T-helper 2 cell treated with Interferon-gamma antibody and Interleukin-4, amounts not matched to agents 5 μg/mL and 100 μg/mL, for 36 hours (primary cell): ENCODE results near the gene AGAP1.
"Not testable (repeated sequence)": the region's sequence is repeated elsewhere in the genome, so short reads cannot be mapped to it uniquely, and the experiment has no call there.

Experiments used
- DNase-seq: peaks from one replicate; pipeline ENCODE4 v3.0.0; 2021; ENCODE audit warnings: low spot score
- H3K27ac Mint-ChIP-seq: one replicate; pipeline ENCODE4 v1.8.0; 2021; ENCODE audit warnings: mild to moderate bottlenecking, mixed read lengths
- H3K27me3 Mint-ChIP-seq: one replicate; pipeline ENCODE4 v1.8.0; 2021; ENCODE audit warnings: low read depth, mixed read lengths
- H3K36me3 Mint-ChIP-seq: one replicate; pipeline ENCODE4 v1.8.0; 2021; ENCODE audit warnings: low read depth, mixed read lengths
- H3K4me1 Mint-ChIP-seq: one replicate; pipeline ENCODE4 v1.8.0; 2021; ENCODE audit warnings: low read depth, mixed read lengths
- H3K4me3 Mint-ChIP-seq: one replicate; pipeline ENCODE4 v1.8.0; 2022; ENCODE audit warnings: mild to moderate bottlenecking, moderate library complexity, mixed read lengths
- H3K9me3 Mint-ChIP-seq: one replicate; pipeline ENCODE4 v1.8.0; 2021; ENCODE audit warnings: mixed read lengths

The AGAP1 gene

GRCh38 chr2:235600926-235601325, 107.1 kb downstream of the AGAP1 start:
- no peak for DNase-seq
- no peaks in the 10 kb centered on the region for H3K4me1 Mint-ChIP-seq
- no peak overlapping the region for H3K27ac Mint-ChIP-seq
- peaks cover 14% of the 10 kb centered on the region for H3K9me3 Mint-ChIP-seq
- H3K4me3 Mint-ChIP-seq: no peak overlapping the region
- H3K36me3 Mint-ChIP-seq: no peaks in the 10 kb centered on the region
- H3K27me3 Mint-ChIP-seq: no peaks in the 10 kb centered on the region

- Mint-ChIP-seq H3K36me3 (no peaks in the 10 kb centered on the region), H3K9me3 (peaks cover 14% of the 10 kb centered on the region), H3K27me3 (no peaks in the 10 kb centered on the region), H3K4me3 (no peak overlapping the region), H3K27ac (no peak overlapping the region), H3K4me1 (no peaks in the 10 kb centered on the region)
- DNase-seq: no peak
These were observed 108.3 kb downstream of the AGAP1 start for GRCh38 chr2:235601960-235602704.

- not testable (repeated sequence) for H3K27ac Mint-ChIP-seq, DNase-seq, H3K36me3 Mint-ChIP-seq, H3K4me3 Mint-ChIP-seq, H3K27me3 Mint-ChIP-seq, H3K4me1 Mint-ChIP-seq
- peaks cover 14% of the 10 kb centered on the region for H3K9me3 Mint-ChIP-seq
These were observed 109.1 kb downstream of the AGAP1 start for GRCh38 chr2:235602971-235603370.

GRCh38 chr2:235603659-235604058, 109.8 kb downstream of the AGAP1 start:
- no peak overlapping the region for H3K4me3 Mint-ChIP-seq
- no peaks in the 10 kb centered on the region for H3K36me3 Mint-ChIP-seq
- peaks cover 14% of the 10 kb centered on the region for H3K9me3 Mint-ChIP-seq
- H3K4me1 Mint-ChIP-seq: no peaks in the 10 kb centered on the region
- DNase-seq: no peak
- H3K27me3 Mint-ChIP-seq: no peaks in the 10 kb centered on the region
- H3K27ac Mint-ChIP-seq: no peak overlapping the region

GRCh38 chr2:235605312-235606003, 111.6 kb downstream of the AGAP1 start:
- H3K4me3 Mint-ChIP-seq: no peak overlapping the region
- H3K4me1 Mint-ChIP-seq: no peaks in the 10 kb centered on the region
- DNase-seq: no peak
- H3K36me3 Mint-ChIP-seq: no peaks in the 10 kb centered on the region
- no peaks in the 10 kb centered on the region for H3K27me3 Mint-ChIP-seq
- peaks cover 14% of the 10 kb centered on the region for H3K9me3 Mint-ChIP-seq
- no peak overlapping the region for H3K27ac Mint-ChIP-seq

GRCh38 chr2:235606004-235606715, 112.3 kb downstream of the AGAP1 start:
- Mint-ChIP-seq H3K36me3 (no peaks in the 10 kb centered on the region), H3K4me3 (no peak overlapping the region), H3K27ac (no peak overlapping the region), H3K27me3 (no peaks in the 10 kb centered on the region), H3K9me3 (peaks cover 14% of the 10 kb centered on the region), H3K4me1 (no peaks in the 10 kb centered on the region)
- no peak for DNase-seq

GRCh38 chr2:235607546-235608199, 113.8 kb downstream of the AGAP1 start:
- H3K36me3 Mint-ChIP-seq: no peaks in the 10 kb centered on the region
- H3K27ac Mint-ChIP-seq: no peak overlapping the region
- no peaks in the 10 kb centered on the region for H3K4me1 Mint-ChIP-seq
- peaks cover 9% of the 10 kb centered on the region for H3K9me3 Mint-ChIP-seq
- no peaks in the 10 kb centered on the region for H3K27me3 Mint-ChIP-seq
- no peak overlapping the region for H3K4me3 Mint-ChIP-seq
- DNase-seq: no peak

- no peak overlapping the region for H3K27ac Mint-ChIP-seq
- DNase-seq: no peak
- no peaks in the 10 kb centered on the region for H3K4me1 Mint-ChIP-seq
- no peak overlapping the region for H3K4me3 Mint-ChIP-seq
- peaks cover 5% of the 10 kb centered on the region for H3K9me3 Mint-ChIP-seq
- H3K27me3 Mint-ChIP-seq: no peaks in the 10 kb centered on the region
- no peaks in the 10 kb centered on the region for H3K36me3 Mint-ChIP-seq
These were observed 114.5 kb downstream of the AGAP1 start for GRCh38 chr2:235608200-235608887.

- H3K36me3 Mint-ChIP-seq: no peaks in the 10 kb centered on the region
- H3K4me3 Mint-ChIP-seq: no peak overlapping the region
- no peak overlapping the region for H3K27ac Mint-ChIP-seq
- no peaks in the 10 kb centered on the region for H3K27me3 Mint-ChIP-seq
- H3K4me1 Mint-ChIP-seq: no peaks in the 10 kb centered on the region
- no peaks in the 10 kb centered on the region for H3K9me3 Mint-ChIP-seq
- no peak for DNase-seq
These were observed 115.5 kb downstream of the AGAP1 start for GRCh38 chr2:235609321-235609720.

GRCh38 chr2:235609746-235610145, 115.9 kb downstream of the AGAP1 start:
- Mint-ChIP-seq H3K27ac (no peak overlapping the region), H3K27me3 (no peaks in the 10 kb centered on the region), H3K4me3 (no peak overlapping the region), H3K4me1 (no peaks in the 10 kb centered on the region), H3K36me3 (no peaks in the 10 kb centered on the region), H3K9me3 (no peaks in the 10 kb centered on the region)
- DNase-seq: no peak

GRCh38 chr2:235610696-235611257, 116.9 kb downstream of the AGAP1 start:
- no peak overlapping the region for H3K4me3 Mint-ChIP-seq
- H3K9me3 Mint-ChIP-seq: no peaks in the 10 kb centered on the region
- H3K4me1 Mint-ChIP-seq: no peaks in the 10 kb centered on the region
- no peaks in the 10 kb centered on the region for H3K36me3 Mint-ChIP-seq
- no peak overlapping the region for H3K27ac Mint-ChIP-seq
- no peaks in the 10 kb centered on the region for H3K27me3 Mint-ChIP-seq
- no peak for DNase-seq

- Mint-ChIP-seq H3K4me1 (no peaks in the 10 kb centered on the region), H3K9me3 (no peaks in the 10 kb centered on the region), H3K27ac (no peak overlapping the region), H3K36me3 (no peaks in the 10 kb centered on the region), H3K4me3 (no peak overlapping the region), H3K27me3 (no peaks in the 10 kb centered on the region)
- no peak for DNase-seq
These were observed 117.5 kb downstream of the AGAP1 start for GRCh38 chr2:235611349-235611748.

- Mint-ChIP-seq H3K4me1 (no peaks in the 10 kb centered on the region), H3K4me3 (no peak overlapping the region), H3K27ac (no peak overlapping the region), H3K9me3 (no peaks in the 10 kb centered on the region), H3K27me3 (no peaks in the 10 kb centered on the region), H3K36me3 (no peaks in the 10 kb centered on the region)
- no peak for DNase-seq
These were observed 117.9 kb downstream of the AGAP1 start for GRCh38 chr2:235611756-235612155.
